Breast epithelium (tissue), 3 donors: ENCODE data around the gene VPS37D.

Experiments used
- CTCF ChIP-seq, 3 donors: fragments of 450-650 bp; IDR thresholded peaks; one replicate each; pipeline ENCODE4 v1.5.1; 2016 to 2017; ENCODE audit warnings: antibody characterized with exemption in 3 of 3, mild to moderate bottlenecking in 3 of 3, moderate library complexity in 3 of 3
- POLR2A ChIP-seq: fragments of 450-650 bp; IDR thresholded peaks from one replicate; pipeline ENCODE4 v1.6.1; 2016; ENCODE audit warnings: antibody characterized with exemption, mild to moderate bottlenecking, moderate library complexity
- POLR2AphosphoS5 ChIP-seq, 3 donors: sonication (generic); formaldehyde crosslinking; IDR thresholded peaks; one replicate each; pipeline ENCODE4 v1.6.1; 2017; ENCODE audit warnings: antibody characterized with exemption in 3 of 3

- no peak for TF ChIP-seq CTCF (IDR thresholded peaks at IDR 0.05)
- TF ChIP-seq POLR2AphosphoS5 (IDR thresholded peaks at IDR 0.05): no peak
- TF ChIP-seq POLR2A: no peak
Measured at GRCh38 chr7:73690646-73691045, 23.0 kb downstream of the VPS37D start.
